DOHH2 (cell line): ENCODE measurements around the gene ZRANB1.

Experiments
- H3F3A ChIP-seq: fragments of 200-600 bp; sonication (generic), shearing (Covaris generic); 2 replicates; pipeline ENCODE4 v1.6.0; 2016; ENCODE audit warnings: antibody characterized with exemption, mild to moderate bottlenecking; ENCODE audit not compliant: control insufficient read depth, insufficient read depth
- H3K27ac ChIP-seq: fragments of 200-600 bp; sonication (generic); 2 replicates; pipeline ENCODE4 v1.5.1; 2014; ENCODE audit warnings: low read depth, mild to moderate bottlenecking, low read length, moderate library complexity
- H3K27me3 ChIP-seq: fragments of 200-600 bp; sonication (generic); 2 replicates; pipeline ENCODE4 v1.6.1; 2014; ENCODE audit warnings: mild to moderate bottlenecking, low read length, mixed read lengths; ENCODE audit not compliant: control insufficient read depth
- H3K36me3 ChIP-seq: fragments of 200-600 bp; sonication (generic); 2 replicates; pipeline ENCODE4 v1.6.1; 2014; ENCODE audit warnings: mild to moderate bottlenecking, low read length, moderate library complexity, mixed read lengths; ENCODE audit not compliant: control insufficient read depth
- H3K4me1 ChIP-seq: fragments of 200-600 bp; sonication (generic); 2 replicates; pipeline ENCODE4 v1.6.1; 2014; ENCODE audit warnings: mild to moderate bottlenecking, low read length, mixed read lengths; ENCODE audit not compliant: control insufficient read depth
- H3K4me2 ChIP-seq: fragments of 200-600 bp; sonication (generic); 2 replicates; pipeline ENCODE4 v1.6.0; 2014; ENCODE audit warnings: mild to moderate bottlenecking, low read length, moderate library complexity
- H3K4me3 ChIP-seq: fragments of 200-600 bp; sonication (generic); 2 replicates; pipeline ENCODE4 v1.5.1; 2014; ENCODE audit warnings: mild to moderate bottlenecking, low read length, mixed read lengths
- H3K79me2 ChIP-seq: fragments of 200-600 bp; sonication (generic); 2 replicates; pipeline ENCODE4 v1.6.1; 2014; ENCODE audit warnings: mild to moderate bottlenecking, low read length, mixed read lengths; ENCODE audit not compliant: control insufficient read depth
- H3K9me2 ChIP-seq: fragments of 200-600 bp; sonication (generic); replicated peaks from 2 replicates; pipeline ENCODE4 v1.6.1; 2014; ENCODE audit warnings: mild to moderate bottlenecking, low read length, mixed read lengths; ENCODE audit not compliant: control insufficient read depth
- H3K9me3 ChIP-seq: fragments of 200-600 bp; sonication (generic); 2 replicates; pipeline ENCODE4 v1.6.1; 2014; ENCODE audit warnings: antibody characterized with exemption, low read length, mixed read lengths; ENCODE audit not compliant: control insufficient read depth, insufficient read depth
- H4K20me1 ChIP-seq: fragments of 200-600 bp; sonication (generic); 2 replicates; pipeline ENCODE4 v1.6.0; 2014; ENCODE audit warnings: low read depth, mild to moderate bottlenecking, antibody characterized with exemption, low read length, moderate library complexity; ENCODE audit not compliant: control insufficient read depth, insufficient read depth
- EZH2phosphoT487 ChIP-seq: fragments of 200-600 bp; sonication (generic); IDR thresholded peaks from 2 replicates; pipeline ENCODE4 v1.6.1; 2017; ENCODE audit warnings: borderline replicate concordance, mild to moderate bottlenecking, antibody characterized with exemption, low read length, moderate library complexity, mixed read lengths
- TF ChIP-seq, protein P1 (sequence below): fragments of 200-600 bp; sonication (generic); IDR thresholded peaks from one replicate; pipeline ENCODE4 v1.5.1; 2014; ENCODE audit warnings: antibody characterized with exemption, mild to moderate bottlenecking, low read depth, low read length; ENCODE audit not compliant: poor library complexity, severe bottlenecking

ZRANB1 gene

DNA sequence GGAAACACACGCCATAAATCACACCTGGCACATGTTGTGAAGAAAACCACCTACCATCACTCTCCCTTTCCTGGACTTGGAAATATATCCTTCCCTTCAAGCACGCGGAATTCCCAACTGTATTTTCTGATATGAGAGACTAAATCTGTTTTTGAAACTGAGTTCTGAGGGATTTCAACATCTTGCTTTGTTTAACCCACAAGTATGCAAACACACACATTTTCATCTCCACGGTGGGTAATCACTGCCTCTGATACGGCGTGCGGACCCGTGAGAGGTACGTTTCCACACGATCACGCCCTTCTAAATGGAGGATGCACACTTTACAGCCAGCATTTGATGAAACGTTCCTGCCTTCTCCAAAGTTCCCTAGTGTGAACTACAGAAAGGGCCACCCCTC lies 83.4 kb downstream of the ZRANB1 start:
- H3K36me3 ChIP-seq = no peaks in the 10 kb centered on the region
- peaks cover 6% of the 10 kb centered on the region; the same call in 1 of the 2 replicates for H3F3A ChIP-seq
- TF ChIP-seq, protein P1, sequence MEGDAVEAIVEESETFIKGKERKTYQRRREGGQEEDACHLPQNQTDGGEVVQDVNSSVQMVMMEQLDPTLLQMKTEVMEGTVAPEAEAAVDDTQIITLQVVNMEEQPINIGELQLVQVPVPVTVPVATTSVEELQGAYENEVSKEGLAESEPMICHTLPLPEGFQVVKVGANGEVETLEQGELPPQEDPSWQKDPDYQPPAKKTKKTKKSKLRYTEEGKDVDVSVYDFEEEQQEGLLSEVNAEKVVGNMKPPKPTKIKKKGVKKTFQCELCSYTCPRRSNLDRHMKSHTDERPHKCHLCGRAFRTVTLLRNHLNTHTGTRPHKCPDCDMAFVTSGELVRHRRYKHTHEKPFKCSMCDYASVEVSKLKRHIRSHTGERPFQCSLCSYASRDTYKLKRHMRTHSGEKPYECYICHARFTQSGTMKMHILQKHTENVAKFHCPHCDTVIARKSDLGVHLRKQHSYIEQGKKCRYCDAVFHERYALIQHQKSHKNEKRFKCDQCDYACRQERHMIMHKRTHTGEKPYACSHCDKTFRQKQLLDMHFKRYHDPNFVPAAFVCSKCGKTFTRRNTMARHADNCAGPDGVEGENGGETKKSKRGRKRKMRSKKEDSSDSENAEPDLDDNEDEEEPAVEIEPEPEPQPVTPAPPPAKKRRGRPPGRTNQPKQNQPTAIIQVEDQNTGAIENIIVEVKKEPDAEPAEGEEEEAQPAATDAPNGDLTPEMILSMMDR = no peak
- TF ChIP-seq EZH2phosphoT487 = no peak
- no peaks in the 10 kb centered on the region for H3K9me2 ChIP-seq
- H4K20me1 ChIP-seq = peaks cover 6% of the 10 kb centered on the region
- H3K79me2 ChIP-seq = peaks cover 16% of the 10 kb centered on the region
- H3K27me3 ChIP-seq = no peaks in the 10 kb centered on the region
- H3K4me2 ChIP-seq = peak overlapping the region; percentile 83
- peaks cover 35% of the 10 kb centered on the region for H3K4me1 ChIP-seq
- H3K27ac ChIP-seq = peak overlapping the region; percentile 56
- peak overlapping the region; percentile 65 for H3K4me3 ChIP-seq
- no peaks in the 10 kb centered on the region for H3K9me3 ChIP-seq

DNA sequence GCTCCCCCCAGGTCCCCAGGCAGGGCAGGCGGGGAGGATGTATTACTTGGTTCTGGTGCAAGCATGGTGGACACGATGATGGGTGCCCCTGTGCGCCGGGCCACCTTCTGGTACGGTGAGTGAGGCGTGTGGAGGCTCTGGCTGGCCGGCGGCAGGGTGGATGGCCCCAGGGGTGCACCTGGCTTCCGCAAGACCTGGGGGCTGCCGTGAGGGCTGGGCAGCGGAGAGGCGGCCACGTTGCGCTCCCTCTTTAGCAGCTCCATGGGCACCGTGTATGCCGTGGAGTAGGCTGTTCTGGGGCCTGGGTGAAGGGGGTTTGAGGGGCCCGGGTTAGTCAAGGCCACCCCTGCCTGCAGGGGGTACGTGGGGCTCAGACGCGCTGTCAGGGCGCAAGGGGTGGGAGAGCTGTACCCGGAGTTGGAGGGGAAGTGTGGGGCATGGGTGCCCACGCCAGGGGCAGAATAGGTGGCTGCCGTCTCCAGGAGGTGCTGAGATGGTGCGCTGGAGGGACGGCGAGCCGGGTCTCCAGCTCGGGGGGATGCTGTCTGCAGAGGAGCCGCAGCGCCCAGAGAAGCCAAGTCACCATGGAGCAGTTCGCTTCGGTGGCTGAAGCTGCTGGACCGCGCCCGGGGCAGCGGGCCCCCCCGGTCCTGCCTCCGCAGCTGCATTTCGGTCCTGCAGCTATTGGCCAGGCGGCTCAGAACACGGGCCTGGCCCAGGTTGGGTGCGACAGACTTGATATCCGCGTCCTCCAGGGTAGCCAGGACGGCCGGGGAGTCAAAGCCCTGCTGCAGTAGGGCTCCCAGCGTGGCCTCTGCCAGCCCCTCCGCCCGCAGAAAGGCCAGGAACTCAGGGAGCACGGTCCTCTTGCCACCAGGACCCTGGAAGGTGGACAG lies 84.4 kb downstream of the ZRANB1 start:
- H3K36me3 ChIP-seq = no peaks in the 10 kb centered on the region
- peaks cover 16% of the 10 kb centered on the region for H3K79me2 ChIP-seq
- no peaks in the 10 kb centered on the region for H3K27me3 ChIP-seq
- H3F3A ChIP-seq = peaks cover 6% of the 10 kb centered on the region; the same call in 1 of the 2 replicates
- H3K27ac ChIP-seq = peak overlapping the region; percentile 56; the same call in 1 of the 2 replicates
- peak overlapping the region; percentile 65 for H3K4me3 ChIP-seq
- no peaks in the 10 kb centered on the region for H3K9me2 ChIP-seq
- peaks cover 35% of the 10 kb centered on the region for H3K4me1 ChIP-seq
- H4K20me1 ChIP-seq = peaks cover 6% of the 10 kb centered on the region
- TF ChIP-seq, protein P1 = no peak
- no peak for TF ChIP-seq EZH2phosphoT487
- H3K4me2 ChIP-seq = peak overlapping the region; percentile 83
- H3K9me3 ChIP-seq = no peaks in the 10 kb centered on the region

DNA sequence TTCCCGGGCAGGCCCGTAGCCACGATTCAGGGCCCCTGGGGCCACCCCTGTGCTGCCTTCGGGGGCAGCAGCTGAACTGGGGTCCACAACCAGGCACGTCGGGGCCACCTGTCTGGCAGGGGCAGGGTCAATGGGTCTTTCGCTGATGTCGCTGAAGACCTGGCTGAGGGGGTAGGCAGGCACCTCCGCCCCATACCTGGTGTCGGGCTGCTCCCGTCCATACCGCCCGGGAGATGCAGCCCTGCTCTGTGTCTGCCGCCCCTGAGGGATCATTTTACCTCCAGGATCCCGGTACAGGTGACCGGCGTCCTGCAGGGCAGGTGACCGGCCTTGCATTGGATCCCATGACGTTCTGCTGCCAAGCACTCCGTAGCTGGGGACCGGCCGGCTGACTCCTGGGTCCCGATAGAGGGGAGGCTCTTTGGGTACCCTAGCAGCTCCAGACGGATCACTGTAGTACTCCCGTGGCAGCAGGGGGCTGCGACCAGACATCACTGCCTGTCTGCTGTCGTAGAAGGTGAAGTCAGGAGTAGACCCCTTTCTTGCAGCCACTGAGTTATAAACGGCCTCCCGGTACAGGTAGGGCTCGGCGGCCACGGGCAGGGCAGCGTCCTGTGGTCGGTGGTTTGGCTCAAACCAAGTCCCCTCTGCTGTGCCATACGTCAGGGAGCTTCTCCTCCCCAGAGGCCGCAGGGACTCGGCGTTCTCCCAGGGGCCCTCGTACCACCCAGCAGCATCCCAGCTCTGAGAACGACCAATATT lies 85.2 kb downstream of the ZRANB1 start:
- TF ChIP-seq EZH2phosphoT487 = no peak
- TF ChIP-seq, protein P1 = no peak
- no peak overlapping the region for H3K27ac ChIP-seq
- no peaks in the 10 kb centered on the region for H3K27me3 ChIP-seq

More for the DNA sequence above, 85.2 kb downstream of the ZRANB1 start:
- Histone ChIP-seq H3K36me3 (no peaks in the 10 kb centered on the region), H3F3A (peaks cover 6% of the 10 kb centered on the region; the same call in 1 of the 2 replicates), H3K4me1 (peaks cover 35% of the 10 kb centered on the region), H3K9me3 (no peaks in the 10 kb centered on the region), H3K4me3 (no peak overlapping the region), H4K20me1 (peaks cover 6% of the 10 kb centered on the region), H3K4me2 (no peak overlapping the region), H3K9me2 (no peaks in the 10 kb centered on the region), H3K79me2 (peaks cover 16% of the 10 kb centered on the region)
